ENCODE results near the gene AAMP.

Gene AAMP

GRCh38 chr2:218229239-218229638 is 40.7 kb downstream of the AAMP start:
- no peak for DNase-seq (ENCODE audit: low spot score)
- TF ChIP-seq CTCF (IDR thresholded peaks at IDR 0.05): no peak
- Histone ChIP-seq H3K4me3 (peak overlapping the region; percentile 23), H3K27ac (peak overlapping the region; percentile 66 to 71)

GRCh38 chr2:218228366-218229090 is 41.4 kb downstream of the AAMP start:
- no peak for TF ChIP-seq CTCF (IDR thresholded peaks at IDR 0.05)
- Histone ChIP-seq H3K4me3 (peak overlapping the region; percentile 23), H3K27ac (peak overlapping the region; percentile 66 to 71)
- no peak for DNase-seq (ENCODE audit: low spot score)

GRCh38 chr2:218226903-218227302 is 43.0 kb downstream of the AAMP start:
- DNase-seq (ENCODE audit: low spot score): no peak
- no peak overlapping the region for H3K4me3 ChIP-seq
- no peak for TF ChIP-seq CTCF (IDR thresholded peaks at IDR 0.05)
- no peak overlapping the region for H3K27ac ChIP-seq

- no peak for DNase-seq (ENCODE audit: low spot score)
- TF ChIP-seq CTCF (IDR thresholded peaks at IDR 0.05): no peak
- Histone ChIP-seq H3K4me3 (no peak overlapping the region), H3K27ac (no peak overlapping the region)
These were observed 45.8 kb downstream of the AAMP start for GRCh38 chr2:218224186-218224585.

- H3K4me3 ChIP-seq: peak overlapping the region; percentile 19
- H3K27ac ChIP-seq: peak overlapping the region in 1 of 2 donors; percentile 6
- no peak for DNase-seq (ENCODE audit: low spot score)
- no peak for TF ChIP-seq CTCF (IDR thresholded peaks at IDR 0.05)
These were observed 46.9 kb downstream of the AAMP start for GRCh38 chr2:218223046-218223445.

- no peak for DNase-seq (ENCODE audit: low spot score)
- Histone ChIP-seq H3K4me3 (no peak overlapping the region), H3K27ac (peak overlapping the region in 1 of 2 donors; percentile 15)
- no peak for TF ChIP-seq CTCF (IDR thresholded peaks at IDR 0.05)
These were observed 48.9 kb downstream of the AAMP start for GRCh38 chr2:218221000-218221399.

GRCh38 chr2:218219934-218220333 is 50.0 kb downstream of the AAMP start:
- no peak for DNase-seq (ENCODE audit: low spot score)
- no peak for TF ChIP-seq CTCF (IDR thresholded peaks at IDR 0.05)
- Histone ChIP-seq H3K4me3 (peak overlapping the region; percentile 94), H3K27ac (no peak overlapping the region)
